HG03196 (cell line): ENCODE measurements around the gene CDK5R2.

Source experiments
- ATAC-seq: cut with Tn5 transposase; IDR thresholded peaks from one replicate; pipeline ENCODE4 v1.9.1; 2021; ENCODE audit not compliant: unreplicated experiment

The CDK5R2 gene

GRCh38 chr2:218986148-218986761 lies 26.8 kb downstream of the CDK5R2 start:
- ATAC-seq = no peak

GRCh38 chr2:218988164-218988563 lies 28.7 kb downstream of the CDK5R2 start:
- no peak for ATAC-seq

- no peak for ATAC-seq
These were observed 29.2 kb downstream of the CDK5R2 start for GRCh38 chr2:218988650-218989049.

GRCh38 chr2:218990052-218990451 lies 30.6 kb downstream of the CDK5R2 start:
- ATAC-seq = no peak

GRCh38 chr2:218990612-218991011 lies 31.1 kb downstream of the CDK5R2 start:
- no peak for ATAC-seq

- ATAC-seq = no peak
These were observed 32.3 kb downstream of the CDK5R2 start for GRCh38 chr2:218991674-218992168.

- ATAC-seq = no peak
These were observed 32.7 kb downstream of the CDK5R2 start for GRCh38 chr2:218992196-218992595.

- no peak for ATAC-seq
These were observed 33.4 kb downstream of the CDK5R2 start for GRCh38 chr2:218992703-218993344.

GRCh38 chr2:218993345-218994315 lies 34.2 kb downstream of the CDK5R2 start, which contains the start of gene CRYBA2:
CRYBA2 (minus strand) TSS chr2:218993422; CDS start chr2:218993176, 246 bp downstream.
- ATAC-seq = no peak

- no peak for ATAC-seq
These were observed 36.1 kb downstream of the CDK5R2 start for GRCh38 chr2:218995561-218995960.

- ATAC-seq = peak; percentile 43
These were observed 36.7 kb downstream of the CDK5R2 start for GRCh38 chr2:218995972-218996711.

- ATAC-seq = no peak
These were observed 37.5 kb downstream of the CDK5R2 start for GRCh38 chr2:218996937-218997336.

GRCh38 chr2:218997731-218998130 lies 38.3 kb downstream of the CDK5R2 start:
- ATAC-seq = no peak

- ATAC-seq = no peak
These were observed 39.0 kb downstream of the CDK5R2 start for GRCh38 chr2:218998414-218999002.

- no peak for ATAC-seq
These were observed 39.8 kb downstream of the CDK5R2 start for GRCh38 chr2:218999021-218999880.

GRCh38 chr2:218999881-219000568 lies 40.6 kb downstream of the CDK5R2 start:
- no peak for ATAC-seq

- ATAC-seq = no peak
These were observed 41.1 kb downstream of the CDK5R2 start for GRCh38 chr2:219000569-219000960.

- ATAC-seq = no peak
These were observed 41.7 kb downstream of the CDK5R2 start for GRCh38 chr2:219001100-219001576.
